B cell (primary cell): ENCODE measurements around the gene TFDP3. TPM values are rescaled to one million over a fixed set of nuclear protein-coding genes. Genes with fewer than 3 reads are reported as not detected.

Experiments used
- ATAC-seq: fragments of 200-7000 bp; cut with Tn5 transposase; one replicate; pipeline ENCODE4 v1.10.0; 2021; ENCODE audit warnings: low read depth, mild to moderate bottlenecking, moderate number of reproducible peaks, moderate library complexity
- CTCF ChIA-PET: fragments of 350-600 bp; sonication (Branson Sonifier 250); formaldehyde crosslinking; loops from one replicate; lab custom pipeline; 2021; ENCODE audit warnings: antibody characterized with exemption, inconsistent platforms; lab: Charles Lee
- POLR2A ChIA-PET: fragments of 350-600 bp; sonication (Branson Sonifier 250); formaldehyde crosslinking; loops from one replicate; lab custom pipeline; 2021; ENCODE audit warnings: antibody characterized with exemption; lab: Charles Lee
- DNase-seq: peaks from one replicate; pipeline ENCODE4 v3.0.0; 2013
- H2AFZ ChIP-seq: 2 replicates; pipeline ENCODE4 v1.6.1; 2012; ENCODE audit warnings: mild to moderate bottlenecking, low read depth, low read length; ENCODE audit not compliant: insufficient read depth, poor library complexity, severe bottlenecking
- H3K27ac ChIP-seq, 2 donors: 1 replicate in 1 of 2; 2 replicates in 1 of 2; pipeline ENCODE4 v1.5.1; 2012 to 2013; ENCODE audit warnings: low read length in 2 of 2, mild to moderate bottlenecking in 2 of 2, moderate library complexity in 1 of 2
- H3K27me3 ChIP-seq, 4 experiments: fragments of 200-600 bp in 1 of 4; sonication (generic) in 1 of 4; replicated peaks in 1 of 4; 1 replicate in 2 of 4; 2 replicates in 2 of 4; pipeline versions ENCODE4 v1.6.1 to v1.7.0; 2013 to 2016; ENCODE audit warnings: low read length in 3 of 4, mild to moderate bottlenecking in 2 of 4, mixed read lengths in 1 of 4, moderate library complexity in 1 of 4; ENCODE audit not compliant: insufficient read depth in 4 of 4, control insufficient read depth in 3 of 4; ENCODE audit errors: control extremely low read depth in 1 of 4
- H3K36me3 ChIP-seq, 2 experiments: replicated peaks in 1 of 2; 1 replicate in 1 of 2; 2 replicates in 1 of 2; pipeline versions ENCODE4 v1.6.1 to v1.7.1; 2013; ENCODE audit warnings: low read length in 1 of 2; ENCODE audit not compliant: insufficient read depth in 2 of 2, control insufficient read depth in 1 of 2; ENCODE audit errors: control extremely low read depth in 1 of 2, extremely low read depth in 1 of 2
- H3K4me1 ChIP-seq, 2 donors: fragments of 200-600 bp in 1 of 2; sonication (generic) in 1 of 2; 1 replicate in 1 of 2; 2 replicates in 1 of 2; pipeline versions ENCODE4 v1.5.1 to v1.6.1; 2013 to 2017; ENCODE audit warnings: low read length in 2 of 2; ENCODE audit not compliant: control insufficient read depth in 2 of 2, insufficient read depth in 2 of 2
- H3K4me2 ChIP-seq: replicated peaks from 2 replicates; pipeline ENCODE3; 2012; ENCODE audit warnings: mild to moderate bottlenecking, low read depth, low read length; ENCODE audit not compliant: poor library complexity, severe bottlenecking
- H3K4me3 ChIP-seq, 5 experiments: fragments of 200-600 bp in 1 of 5; sonication (generic) in 1 of 5; 1 replicate in 3 of 5; 2 replicates in 2 of 5; pipeline versions ENCODE4 v1.5.1 to v1.7.0; 2011 to 2016; ENCODE audit warnings: low read length in 4 of 5, mild to moderate bottlenecking in 4 of 5, low read depth in 2 of 5, control low read depth in 1 of 5, moderate library complexity in 1 of 5; ENCODE audit not compliant: insufficient read depth in 1 of 5; ENCODE audit errors: control extremely low read depth in 1 of 5, extremely low read depth in 1 of 5
- H3K79me2 ChIP-seq: fragments of 200-600 bp; sonication (generic); one replicate; pipeline ENCODE4 v1.6.0; 2016; ENCODE audit warnings: low read length; ENCODE audit not compliant: control insufficient read depth, insufficient read depth
- H3K9ac ChIP-seq: fragments of 200-600 bp; sonication (generic); 2 replicates; pipeline ENCODE4 v1.6.1; 2017; ENCODE audit warnings: mild to moderate bottlenecking, low read length, moderate library complexity
- H3K9me3 ChIP-seq, 3 donors: one replicate each; pipeline versions ENCODE4 v1.6.1 to v1.7.1; 2013; ENCODE audit warnings: low read length in 2 of 3; ENCODE audit not compliant: control insufficient read depth in 2 of 3, insufficient read depth in 1 of 3; ENCODE audit errors: control extremely low read depth in 1 of 3
- H4K20me1 ChIP-seq: 2 replicates; pipeline ENCODE4 v1.6.0; 2012; ENCODE audit warnings: mild to moderate bottlenecking, low read length; ENCODE audit not compliant: insufficient read depth, control insufficient read depth, poor library complexity, severe bottlenecking
- H3K27ac Mint-ChIP-seq: one replicate; pipeline ENCODE4 v1.8.0; 2021; ENCODE audit warnings: mixed read lengths
- H3K27me3 Mint-ChIP-seq: one replicate; pipeline ENCODE4 v1.8.0; 2021; ENCODE audit warnings: mixed read lengths
- H3K4me1 Mint-ChIP-seq: one replicate; pipeline ENCODE4 v1.8.0; 2021; ENCODE audit warnings: mixed read lengths
- H3K4me3 Mint-ChIP-seq: one replicate; pipeline ENCODE4 v1.8.0; 2021; ENCODE audit warnings: mixed read lengths
- H3K9me3 Mint-ChIP-seq: one replicate; pipeline ENCODE4 v1.8.0; 2022; ENCODE audit warnings: mixed read lengths; ENCODE audit not compliant: insufficient read depth
- CTCF ChIP-seq: fragments of 200-600 bp; IDR thresholded peaks from one replicate; pipeline ENCODE4 v1.8.0; 2022; ENCODE audit warnings: antibody characterized with exemption, mild to moderate bottlenecking
- EZH2 ChIP-seq: IDR thresholded peaks from 2 replicates; pipeline ENCODE4 v1.6.1; 2012; ENCODE audit warnings: borderline replicate concordance, low read depth, mild to moderate bottlenecking, moderate library complexity, low read length; ENCODE audit not compliant: insufficient read depth, poor library complexity, severe bottlenecking
- WGBS: methylation state at CpG from one replicate; pipeline ENCODE4 v1.1.5; 2013; ENCODE audit warnings: missing lambda C conversion rate; ENCODE audit not compliant: insufficient coverage; 5-methylcytosine and 5-hydroxymethylcytosine counted together
- intact Hi-C: fragments of 100-400 bp; cut with micrococcal nuclease; formaldehyde crosslinking; loops from one replicate; pipeline ENCODE4 v1.10.0; 2022
- polyA minus RNA-seq: library from RNA; depleted of rRNA, polyadenylated mRNA; stranded (reverse); fragments of >200 nt; gene quantifications from 2 replicates; pipeline ENCODE4 v1.2.3, GENCODE V29; 2012
- polyA plus RNA-seq: library from polyadenylated mRNA; depleted of rRNA; stranded (reverse); fragments of >200 nt; gene quantifications from 2 replicates; pipeline ENCODE4 v1.2.3, GENCODE V29; 2012
- total RNA-seq, 2 donors: library from RNA; stranded (reverse); fragments of 120-200 nt in 1 of 2; gene quantifications; 1 replicate in 1 of 2; 2 replicates in 1 of 2; pipeline versions ENCODE4 v1.2.3 to v1.2.4, GENCODE V29; 2013 to 2022

The TFDP3 gene, protein sequence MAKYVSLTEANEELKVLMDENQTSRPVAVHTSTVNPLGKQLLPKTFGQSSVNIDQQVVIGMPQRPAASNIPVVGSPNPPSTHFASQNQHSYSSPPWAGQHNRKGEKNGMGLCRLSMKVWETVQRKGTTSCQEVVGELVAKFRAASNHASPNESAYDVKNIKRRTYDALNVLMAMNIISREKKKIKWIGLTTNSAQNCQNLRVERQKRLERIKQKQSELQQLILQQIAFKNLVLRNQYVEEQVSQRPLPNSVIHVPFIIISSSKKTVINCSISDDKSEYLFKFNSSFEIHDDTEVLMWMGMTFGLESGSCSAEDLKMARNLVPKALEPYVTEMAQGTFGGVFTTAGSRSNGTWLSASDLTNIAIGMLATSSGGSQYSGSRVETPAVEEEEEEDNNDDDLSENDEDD
- total RNA-seq (not detected in 2 replicates), polyA plus RNA-seq (not detected in 2 replicates), polyA minus RNA-seq (not detected in 2 replicates)
- total RNA-seq (2013), result not detected

DNA sequence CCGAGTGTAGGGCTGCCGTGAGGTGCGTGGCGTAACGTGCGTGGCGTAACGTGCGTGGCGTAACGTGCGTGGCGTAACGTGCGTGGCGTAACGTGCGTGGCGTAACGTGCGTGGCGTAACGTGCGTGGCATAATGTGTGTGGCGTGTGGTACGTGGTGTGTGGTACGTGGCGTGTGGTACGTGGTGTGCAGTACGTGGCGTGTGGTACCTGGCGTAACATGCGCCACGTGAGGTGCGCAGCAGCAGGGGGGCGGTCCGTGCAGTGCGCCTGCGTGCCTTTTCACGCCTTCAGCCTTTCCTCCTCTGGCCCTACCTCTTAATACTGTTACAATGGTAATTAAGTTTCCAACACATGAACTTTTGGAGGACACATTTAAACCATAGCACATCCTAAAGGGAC, at the start of gene TFDP3:
TSS of gene TFDP3 (minus strand) at position 26 of the 400 bp plus-strand sequence. CDS start 95 bp downstream, outside the sequence.
- H3K36me3 ChIP-seq, result no peaks in the 10 kb centered on the region
- Mint-ChIP-seq H3K9me3 (no peaks in the 10 kb centered on the region), H3K4me3 (no peak within 1 kb of the TSS), H3K27ac (no peak within 1 kb of the TSS), H3K27me3 (no peaks in the 10 kb centered on the region), H3K4me1 (no peaks in the 10 kb centered on the region)
- no peak within 1 kb of the TSS for H3K27ac ChIP-seq
- intact Hi-C loops, result no loop called here
- TF ChIP-seq CTCF, result no peak
- no peak for TF ChIP-seq EZH2
- ChIA-PET CTCF (no interaction called here), POLR2A (no interaction called here)
- no peaks in the 10 kb centered on the region for H4K20me1 ChIP-seq
- WGBS, result 97% methylated on average over 14 of the region's 40 CpGs
- DNase-seq (no peak), ATAC-seq (no peak)
- H2AFZ ChIP-seq, result no peak within 1 kb of the TSS
- no peaks in the 10 kb centered on the region for H3K9me3 ChIP-seq
- H3K9ac ChIP-seq, result no peak within 1 kb of the TSS
- no peaks in the 10 kb centered on the region for H3K27me3 ChIP-seq
- H3K4me1 ChIP-seq, result no peaks in the 10 kb centered on the region
- no peak within 1 kb of the TSS for H3K4me3 ChIP-seq
- no peaks in the 10 kb centered on the region for H3K79me2 ChIP-seq
- H3K4me2 ChIP-seq, result no peak within 1 kb of the TSS

DNA sequence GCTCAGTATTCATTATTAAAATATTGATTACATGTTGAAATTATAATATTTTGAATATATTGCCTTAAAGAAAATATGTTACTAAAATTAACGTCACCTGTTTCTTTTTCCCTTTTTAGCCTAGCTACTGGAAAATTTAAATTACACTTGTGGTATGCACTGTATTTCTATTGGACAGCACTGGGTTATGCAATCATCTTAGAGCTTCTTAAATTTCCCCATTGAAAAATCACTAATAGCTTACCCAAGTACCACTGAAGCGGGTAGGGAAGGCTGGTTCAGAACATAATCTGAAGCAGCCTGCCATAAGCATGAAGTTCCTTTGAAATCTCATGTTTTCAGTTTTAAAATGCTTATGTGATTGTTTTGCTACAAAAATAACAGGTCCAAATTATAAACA, 49.5 kb upstream of the TFDP3 start:
- Mint-ChIP-seq H3K27me3 (no peaks in the 10 kb centered on the region), H3K9me3 (no peaks in the 10 kb centered on the region), H3K27ac (no peak overlapping the region), H3K4me3 (no peak overlapping the region), H3K4me1 (no peaks in the 10 kb centered on the region)
- Histone ChIP-seq H3K4me2 (no peak overlapping the region), H3K9me3 (no peaks in the 10 kb centered on the region), H4K20me1 (no peaks in the 10 kb centered on the region), H3K9ac (no peak overlapping the region), H3K36me3 (no peaks in the 10 kb centered on the region), H3K27me3 (no peaks in the 10 kb centered on the region), H2AFZ (no peak overlapping the region), H3K79me2 (no peaks in the 10 kb centered on the region), H3K27ac (no peak overlapping the region), H3K4me1 (no peaks in the 10 kb centered on the region), H3K4me3 (no peak overlapping the region)
- ChIA-PET CTCF (no interaction called here), POLR2A (no interaction called here)
- DNase-seq (no peak), ATAC-seq (no peak)
- WGBS, result no CpG with 5 or more reads among the region's 2 CpGs
- no peak for TF ChIP-seq EZH2
- no peak for TF ChIP-seq CTCF
- intact Hi-C loops, result no loop called here
